K562 (cell line): Measurements from ENCODE around the gene TBX6. TPM values are rescaled to one million over a fixed set of nuclear protein-coding genes. Genes with fewer than 3 reads are reported as not detected.

ENCODE experiments used
- NFE2 ChIP-seq: IDR thresholded peaks from 2 replicates; pipeline ENCODE4 v1.6.1; 2014; ENCODE audit warnings: antibody characterized with exemption, low read depth
- RERE ChIP-seq: sonication (generic); formaldehyde crosslinking; IDR thresholded peaks from 2 replicates; pipeline ENCODE4 v1.8.0; 2023; ENCODE audit warnings: missing genetic modification reagents, mild to moderate bottlenecking, borderline replicate concordance
- RHOXF2B ChIP-seq: fragments of 250-450 bp; sonication (Bioruptor Pico); conservative IDR thresholded peaks from 2 replicates; pipeline ENCODE4 v1.5.1; 2021
- TAL1 ChIP-seq: fragments of 450-650 bp; IDR thresholded peaks from 2 replicates; pipeline ENCODE4 v1.6.1; 2016; ENCODE audit warnings: mild to moderate bottlenecking
- TOE1 ChIP-seq, 2 experiments: fragments of 450-650 bp in 1 of 2; sonication (generic) in 1 of 2; formaldehyde crosslinking in 1 of 2; IDR thresholded peaks; 2 replicates each; pipeline versions ENCODE4 v1.7.1 to v1.8.0; 2016 to 2022; ENCODE audit warnings: borderline replicate concordance in 2 of 2, mild to moderate bottlenecking in 2 of 2, antibody characterized with exemption in 1 of 2, inconsistent platforms in 1 of 2, low read depth in 1 of 2, missing genetic modification reagents in 1 of 2, moderate library complexity in 1 of 2
- TRIM24 ChIP-seq, 2 experiments: fragments of 450-650 bp; IDR thresholded peaks; 2 replicates each; pipeline ENCODE4 v1.6.1; 2016
- U2AF1 ChIP-seq: fragments of 200-400 bp; formaldehyde crosslinking; optimal IDR thresholded peaks from 2 replicates; pipeline ENCODE3; 2017; ENCODE audit warnings: mild to moderate bottlenecking, low read depth, low read length, moderate library complexity
- XRCC4 ChIP-seq: IDR thresholded peaks from one replicate; pipeline ENCODE4 v1.6.1; 2011; ENCODE audit not compliant: insufficient read depth, insufficient read length; ENCODE audit errors: extremely low read depth
- ZC3H11A ChIP-seq: IDR thresholded peaks from 2 replicates; pipeline ENCODE4 v1.6.1; 2012; ENCODE audit warnings: low read depth, low read length, improper control_type of control experiment
- ZNF695 ChIP-seq: fragments of 450-650 bp; formaldehyde crosslinking; IDR thresholded peaks from 2 replicates; pipeline ENCODE4 v1.4.0; 2020; ENCODE audit warnings: mild to moderate bottlenecking, moderate library complexity
- ZNF740 ChIP-seq, 3 experiments: fragments of 200-800 bp in 1 of 3; sonication (Bioruptor generic) in 1 of 3; sonication (generic) in 1 of 3; formaldehyde crosslinking in 1 of 3; IDR thresholded peaks; 2 replicates each; pipeline versions ENCODE4 v1.6.1 to v1.8.0; 2016 to 2022; ENCODE audit warnings: mild to moderate bottlenecking in 2 of 3, missing compliant biosample characterization in 2 of 3, missing genetic modification characterization in 2 of 3, missing genetic modification reagents in 1 of 3
- polyA plus RNA-seq, 8 experiments: library from polyadenylated mRNA; depleted of rRNA in 4 of 8; stranded (reverse) in 5 of 8; unstranded in 3 of 8; fragments of >200 nt; fragmentation: Nextera tagmentation in 2 of 8; fragmentation: Illumina TruSeq in 1 of 8; extraction: Ambion mirVana in 2 of 8; extraction: Trizol in 1 of 8; gene quantifications; 2 replicates each; pipeline versions ENCODE4 v1.2.1 to v1.2.3, GENCODE V29; 2011 to 2014; ENCODE audit warnings: inconsistent platforms in 1 of 8, missing spikeins in 1 of 8
- total RNA-seq, 7 experiments: library from RNA; depleted of rRNA in 6 of 7; stranded (reverse); fragments of >200 nt in 6 of 7; fragmentation: Illumina TruSeq in 2 of 7; extraction: Trizol in 2 of 7; gene quantifications; 2 replicates each; pipeline versions ENCODE4 v1.2.1 to v1.2.3, GENCODE V29; 2011 to 2021; ENCODE audit warnings: low replicate concordance in 1 of 7
- TF ChIP-seq, protein P1 (sequence below): fragments of 450-650 bp; IDR thresholded peaks from one replicate; pipeline ENCODE4 v1.6.1; 2018; ENCODE audit warnings: mild to moderate bottlenecking, moderate library complexity; ENCODE audit not compliant: partially characterized antibody
- TF ChIP-seq, protein P2 (sequence below): fragments of 450-650 bp; IDR thresholded peaks from 2 replicates; pipeline ENCODE4 v1.6.1; 2016; ENCODE audit warnings: antibody characterized with exemption

The TBX6 gene
- total and polyA plus RNA-seq, 9 of the 15 experiments (the other 6 are each of a cell fraction or from before 2014, with no cell fraction given), result 0.07 to 0.58 (median 0.11) TPM; not detected in 2

GRCh38 chr16:30063893-30064728 is 27.6 kb downstream of the TBX6 start (continued):
- TF ChIP-seq, protein P1, sequence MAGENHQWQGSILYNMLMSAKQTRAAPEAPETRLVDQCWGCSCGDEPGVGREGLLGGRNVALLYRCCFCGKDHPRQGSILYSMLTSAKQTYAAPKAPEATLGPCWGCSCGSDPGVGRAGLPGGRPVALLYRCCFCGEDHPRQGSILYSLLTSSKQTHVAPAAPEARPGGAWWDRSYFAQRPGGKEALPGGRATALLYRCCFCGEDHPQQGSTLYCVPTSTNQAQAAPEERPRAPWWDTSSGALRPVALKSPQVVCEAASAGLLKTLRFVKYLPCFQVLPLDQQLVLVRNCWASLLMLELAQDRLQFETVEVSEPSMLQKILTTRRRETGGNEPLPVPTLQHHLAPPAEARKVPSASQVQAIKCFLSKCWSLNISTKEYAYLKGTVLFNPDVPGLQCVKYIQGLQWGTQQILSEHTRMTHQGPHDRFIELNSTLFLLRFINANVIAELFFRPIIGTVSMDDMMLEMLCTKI, result no peak
- no peak for TF ChIP-seq ZNF695
- no peak for TF ChIP-seq ZC3H11A
- no peak for TF ChIP-seq NFE2
- no peak for TF ChIP-seq RHOXF2B (CRISPR knock-in tag)
- no peak; the same call in 1 of the 2 replicates for TF ChIP-seq TOE1 (IDR thresholded peaks at IDR 0.05; ENCODE audit: borderline replicate concordance)
- no peak for TF ChIP-seq TOE1 (CRISPR knock-in tag; IDR thresholded peaks at IDR 0.05; ENCODE audit: borderline replicate concordance, low read depth)
- TF ChIP-seq, protein P2, sequence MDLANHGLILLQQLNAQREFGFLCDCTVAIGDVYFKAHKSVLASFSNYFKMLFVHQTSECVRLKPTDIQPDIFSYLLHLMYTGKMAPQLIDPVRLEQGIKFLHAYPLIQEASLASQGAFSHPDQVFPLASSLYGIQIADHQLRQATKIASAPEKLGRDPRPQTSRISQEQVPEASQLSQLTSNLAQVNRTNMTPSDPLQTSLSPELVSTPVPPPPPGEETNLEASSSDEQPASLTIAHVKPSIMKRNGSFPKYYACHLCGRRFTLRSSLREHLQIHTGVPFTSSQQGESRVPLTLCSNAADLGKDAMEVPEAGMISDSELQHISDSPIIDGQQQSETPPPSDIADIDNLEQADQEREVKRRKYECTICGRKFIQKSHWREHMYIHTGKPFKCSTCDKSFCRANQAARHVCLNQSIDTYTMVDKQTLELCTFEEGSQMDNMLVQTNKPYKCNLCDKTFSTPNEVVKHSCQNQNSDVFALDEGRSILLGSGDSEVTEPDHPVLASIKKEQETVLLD, result no peak
- no peak for TF ChIP-seq TAL1
- TF ChIP-seq U2AF1, result no peak
- TF ChIP-seq TRIM24 (IDR thresholded peaks at IDR 0.05), result no peak
- 0 out of 2 replicates have a peak, but pooled peaks have one; percentile 50 for TF ChIP-seq ZNF740 (CRISPR knock-in tag; IDR thresholded peaks at IDR 0.05)
- no peak for TF ChIP-seq ZNF740 (tag; IDR thresholded peaks at IDR 0.05)
- no peak for TF ChIP-seq RERE
- TF ChIP-seq XRCC4, result no peak
